GM12878 (cell line): ENCODE results near the gene FDPS. TPM values are rescaled to one million over a fixed set of nuclear protein-coding genes. Genes with fewer than 3 reads are reported as not detected.

Experiments
- ASH2L ChIP-seq: fragments of 300-600, 200-600 bp; sonication (generic); IDR thresholded peaks from 2 replicates; pipeline ENCODE4 v1.6.1; 2017; ENCODE audit warnings: low read depth, mild to moderate bottlenecking, borderline replicate concordance
- ATF2 ChIP-seq: IDR thresholded peaks from 2 replicates; pipeline ENCODE4 v1.6.1; 2012; ENCODE audit warnings: low read length, inconsistent platforms
- ATF3 ChIP-seq: IDR thresholded peaks from 2 replicates; pipeline ENCODE4 v1.6.1; 2011; ENCODE audit warnings: low read depth, mild to moderate bottlenecking, low read length, moderate library complexity, borderline replicate concordance; ENCODE audit errors: extremely low read depth
- BHLHE40 ChIP-seq, 2 experiments: fragments of 450-650 bp in 1 of 2; IDR thresholded peaks; 2 replicates each; pipeline ENCODE4 v1.6.1; 2011 to 2017; ENCODE audit warnings: low read depth in 2 of 2, borderline replicate concordance in 1 of 2, improper control_type of control experiment in 1 of 2, low read length in 1 of 2, mild to moderate bottlenecking in 1 of 2
- BMI1 ChIP-seq: fragments of 450-650 bp; IDR thresholded peaks from 2 replicates; pipeline ENCODE4 v1.6.1; 2016; ENCODE audit warnings: mild to moderate bottlenecking, moderate library complexity, borderline replicate concordance
- CHD1 ChIP-seq: IDR thresholded peaks from 2 replicates; pipeline ENCODE4 v1.6.1; 2012; ENCODE audit warnings: low read depth, low read length, improper control_type of control experiment
- E2F4 ChIP-seq: IDR thresholded peaks from 2 replicates; pipeline ENCODE4 v1.6.1; 2012; ENCODE audit warnings: low read depth, low read length, improper control_type of control experiment
- EP300 ChIP-seq, 2 experiments: fragments of 150-350 bp in 1 of 2; IDR thresholded peaks; 2 replicates each; pipeline ENCODE4 v1.6.1; 2011 to 2012; ENCODE audit warnings: low read depth in 2 of 2, low read length in 2 of 2, borderline replicate concordance in 1 of 2, improper control_type of control experiment in 1 of 2, inconsistent platforms in 1 of 2; ENCODE audit not compliant: control insufficient read depth in 1 of 2
- MTA2 ChIP-seq: fragments of 450-650 bp; IDR thresholded peaks from 2 replicates; pipeline ENCODE4 v1.6.1; 2016; ENCODE audit warnings: low read depth, mild to moderate bottlenecking, moderate library complexity
- PKNOX1 ChIP-seq: fragments of 450-650 bp; IDR thresholded peaks from 2 replicates; pipeline ENCODE4 v1.6.1; 2016; ENCODE audit warnings: mild to moderate bottlenecking
- POLR2A ChIP-seq: IDR thresholded peaks from 2 replicates; pipeline ENCODE4 v1.6.1; 2011; ENCODE audit warnings: low read depth, mild to moderate bottlenecking, low read length
- RAD21 ChIP-seq: IDR thresholded peaks from 2 replicates; pipeline ENCODE4 v1.6.1; 2011; ENCODE audit warnings: mild to moderate bottlenecking, low read depth, low read length, moderate library complexity; ENCODE audit not compliant: insufficient read depth
- RELB ChIP-seq: fragments of 450-650 bp; IDR thresholded peaks from 2 replicates; pipeline ENCODE4 v1.6.1; 2017; ENCODE audit warnings: low read depth, mild to moderate bottlenecking, moderate library complexity
- SP1 ChIP-seq: IDR thresholded peaks from one replicate; pipeline ENCODE4 v1.6.1; 2011; ENCODE audit warnings: low read depth, low read length
- USF2 ChIP-seq: IDR thresholded peaks from 2 replicates; pipeline ENCODE4 v1.6.1; 2011; ENCODE audit warnings: low read depth, low read length, improper control_type of control experiment, borderline replicate concordance
- YY1 ChIP-seq: IDR thresholded peaks from 2 replicates; pipeline ENCODE4 v1.6.1; 2011; ENCODE audit warnings: low read depth, mild to moderate bottlenecking, low read length
- polyA plus RNA-seq, 11 experiments: library from polyadenylated mRNA; depleted of rRNA in 4 of 11; unstranded in 6 of 11; stranded (reverse) in 5 of 11; fragments of >200 nt; fragmentation: Nextera tagmentation in 4 of 11; fragmentation: Illumina TruSeq in 1 of 11; extraction: Ambion mirVana in 4 of 11; extraction: Trizol in 1 of 11; gene quantifications; 1 replicate in 1 of 11; 2 replicates in 10 of 11; pipeline versions ENCODE4 v1.2.1 to v1.2.3, GENCODE V29; 2011 to 2016; ENCODE audit warnings: inconsistent platforms in 2 of 11, missing spikeins in 2 of 11, low read depth in 1 of 11
- total RNA-seq, 4 experiments: library from RNA; depleted of rRNA in 3 of 4; stranded (reverse); fragments of >200 nt in 3 of 4; fragmentation: Illumina TruSeq in 1 of 4; extraction: Trizol in 1 of 4; gene quantifications; 2 replicates each; pipeline versions ENCODE4 v1.2.1 to v1.2.3, GENCODE V29; 2013 to 2021

Gene FDPS
- total and polyA plus RNA-seq, 10 of the 15 experiments (the other 5 are each of a cell fraction or from before 2014, with no cell fraction given) = 405 to 1,156 (median 487) TPM

- TF ChIP-seq ATF2 = no peak
- TF ChIP-seq SP1 = peak; percentile 71
- 0 out of 4 replicates have a peak, but pooled peaks of 1 of the 2 experiments have one; percentile 15 for TF ChIP-seq EP300 (IDR thresholded peaks at IDR 0.05; ENCODE audit: borderline replicate concordance in 1 of 2, control insufficient read depth in 1 of 2, low read depth in 2 of 2, low read length in 2 of 2)
- no peak for TF ChIP-seq ASH2L
- TF ChIP-seq MTA2 = 0 out of 2 replicates have a peak, but pooled peaks have one; percentile 17
- TF ChIP-seq ATF3 = peak; percentile 80; the same call in 1 of the 2 replicates
- peak; percentile 68; the same call in 1 of the 2 replicates for TF ChIP-seq RELB
- peak; percentile 53; the same call in 1 of the 2 replicates for TF ChIP-seq PKNOX1
- peak; percentile 74 for TF ChIP-seq POLR2A
- TF ChIP-seq RAD21 = no peak
- TF ChIP-seq YY1 = peak; percentile 35; the same call in 1 of the 2 replicates
- TF ChIP-seq E2F4 = no peak
- no peak for TF ChIP-seq BMI1
- peak in 1 of 2 experiments; percentile 24; a peak in 2 of 4 replicates for TF ChIP-seq BHLHE40 (IDR thresholded peaks at IDR 0.05; ENCODE audit: borderline replicate concordance in 1 of 2, low read depth in 2 of 2, low read length in 1 of 2)
- TF ChIP-seq USF2 = peak; percentile 88
- 0 out of 2 replicates have a peak, but pooled peaks have one; percentile 69 for TF ChIP-seq CHD1
These were observed 15.5 kb downstream of the FDPS start (continued) for GRCh38 chr1:155324037-155324716.
